ENCODE data around the gene CALCOCO1.
"Not testable (repeated sequence)": the region's sequence is repeated elsewhere in the genome, so short reads cannot be mapped to it uniquely, and the experiment has no call there.

CALCOCO1 gene

GRCh38 chr12:53696285-53696654 lies 31.0 kb downstream of the CALCOCO1 start:
- peak; percentile 92 for DNase-seq

GRCh38 chr12:53695152-53696145 lies 31.8 kb downstream of the CALCOCO1 start:
- peak; percentile 49 to 50 for DNase-seq

GRCh38 chr12:53694756-53695151 lies 32.5 kb downstream of the CALCOCO1 start:
- no peak for DNase-seq

DNA sequence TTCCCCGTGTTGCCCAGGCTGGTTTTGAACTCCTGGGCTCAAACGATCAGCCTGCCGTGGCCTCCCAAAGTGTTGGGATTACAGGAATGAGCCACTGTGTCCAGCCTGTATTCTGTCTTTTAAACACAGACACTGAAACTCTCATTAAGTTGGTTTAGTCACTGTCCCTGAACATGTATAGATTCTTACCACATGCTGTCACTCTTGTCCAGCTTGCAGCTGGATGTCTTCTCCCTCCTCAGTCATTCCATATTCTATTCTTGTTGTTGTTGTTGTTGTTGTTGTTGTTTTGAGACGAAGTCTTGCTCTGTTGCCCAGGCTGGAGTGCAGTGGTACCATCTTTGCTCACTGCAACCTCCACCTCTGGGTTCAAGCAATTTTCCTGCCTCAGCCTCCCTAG lies 39.1 kb downstream of the CALCOCO1 start:
- DNase-seq, result no peak

DNA sequence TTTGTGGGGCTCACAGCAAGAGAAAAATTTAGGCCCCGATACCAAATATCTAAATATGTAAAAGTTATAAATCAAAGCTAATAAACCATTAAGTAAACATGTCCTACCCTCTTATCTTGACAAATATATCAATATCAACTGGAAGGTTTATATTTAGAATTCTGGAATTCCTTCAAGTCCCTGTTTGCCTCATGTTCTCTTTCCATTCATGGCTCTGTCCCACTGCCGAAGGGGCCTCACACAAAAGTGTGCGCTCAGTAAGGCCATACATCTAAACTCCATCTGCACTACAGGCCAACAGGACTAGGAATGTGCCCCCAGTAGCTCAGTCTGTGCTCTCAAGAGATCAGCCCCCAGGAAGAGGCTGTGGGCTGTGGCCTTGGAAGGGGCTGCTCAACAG lies 40.8 kb downstream of the CALCOCO1 start:
- DNase-seq, result no peak

DNA sequence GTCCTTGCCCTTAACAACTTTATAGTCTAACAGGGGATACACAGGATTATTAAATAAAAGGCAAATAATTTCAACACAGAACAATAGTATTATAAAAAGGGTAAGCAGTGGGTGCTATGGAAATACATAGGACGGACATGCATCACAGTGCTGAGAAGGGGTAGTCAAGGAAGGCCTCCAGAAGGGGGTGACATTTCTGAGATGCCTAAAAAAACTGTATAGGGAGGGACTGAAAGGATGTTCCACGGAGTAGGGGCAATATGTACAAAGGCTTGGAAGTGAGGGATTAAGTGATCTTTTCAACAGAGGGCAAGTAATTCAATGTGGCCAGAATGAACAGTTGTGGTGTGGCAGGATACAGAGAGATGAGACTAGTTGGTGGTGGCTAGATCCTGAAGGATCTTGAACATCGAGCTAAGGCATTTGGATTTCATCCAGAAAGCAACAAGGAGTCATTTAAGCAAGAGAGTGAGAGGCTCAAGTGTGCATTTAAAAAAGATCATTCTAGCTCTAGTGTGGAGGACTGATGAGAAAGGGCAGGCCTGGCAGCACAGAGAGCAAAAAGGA lies 42.5 kb downstream of the CALCOCO1 start:
- DNase-seq, result no peak

DNA sequence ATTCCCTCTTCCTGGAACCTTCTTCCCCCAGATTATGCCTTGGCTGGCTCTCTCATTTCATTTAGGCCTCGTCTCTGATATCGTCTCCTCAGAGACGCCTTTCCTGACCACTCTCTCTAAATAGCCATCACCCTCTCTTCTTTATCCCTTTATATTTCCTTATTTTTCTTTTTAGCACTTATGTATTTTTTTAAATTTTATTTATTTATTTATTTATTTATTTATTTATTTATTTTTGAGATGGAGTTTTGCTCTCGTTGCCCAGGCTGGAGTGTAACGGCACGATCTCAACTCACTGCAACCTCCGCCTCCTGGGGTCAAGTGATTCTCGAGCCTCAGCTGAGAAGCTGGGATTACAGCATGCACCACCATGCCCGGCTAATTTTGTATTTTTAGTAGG lies 43.3 kb downstream of the CALCOCO1 start:
- DNase-seq, result no peak

- DNase-seq, result no peak
These were observed 43.8 kb downstream of the CALCOCO1 start for GRCh38 chr12:53683494-53683893.

GRCh38 chr12:53680061-53680460 lies 47.2 kb downstream of the CALCOCO1 start:
- not testable (repeated sequence) for DNase-seq

DNA sequence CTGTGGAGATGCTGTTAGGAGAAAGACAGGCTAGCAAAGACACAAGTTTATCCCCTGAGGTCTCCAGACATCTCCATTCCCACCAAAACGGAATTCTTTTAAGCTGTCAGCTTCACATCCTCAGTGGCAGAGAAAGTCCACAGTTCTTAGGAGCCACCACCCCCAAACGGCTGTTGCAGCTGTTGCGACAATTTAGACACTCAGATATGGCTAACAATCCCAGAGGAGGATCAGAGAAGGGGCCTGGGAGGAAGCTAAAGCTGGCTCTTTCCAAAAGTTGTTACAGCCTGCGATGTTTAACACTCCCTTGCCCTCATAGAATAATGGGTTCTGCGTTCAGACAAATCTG lies 49.5 kb downstream of the CALCOCO1 start:
- no peak for DNase-seq

DNA sequence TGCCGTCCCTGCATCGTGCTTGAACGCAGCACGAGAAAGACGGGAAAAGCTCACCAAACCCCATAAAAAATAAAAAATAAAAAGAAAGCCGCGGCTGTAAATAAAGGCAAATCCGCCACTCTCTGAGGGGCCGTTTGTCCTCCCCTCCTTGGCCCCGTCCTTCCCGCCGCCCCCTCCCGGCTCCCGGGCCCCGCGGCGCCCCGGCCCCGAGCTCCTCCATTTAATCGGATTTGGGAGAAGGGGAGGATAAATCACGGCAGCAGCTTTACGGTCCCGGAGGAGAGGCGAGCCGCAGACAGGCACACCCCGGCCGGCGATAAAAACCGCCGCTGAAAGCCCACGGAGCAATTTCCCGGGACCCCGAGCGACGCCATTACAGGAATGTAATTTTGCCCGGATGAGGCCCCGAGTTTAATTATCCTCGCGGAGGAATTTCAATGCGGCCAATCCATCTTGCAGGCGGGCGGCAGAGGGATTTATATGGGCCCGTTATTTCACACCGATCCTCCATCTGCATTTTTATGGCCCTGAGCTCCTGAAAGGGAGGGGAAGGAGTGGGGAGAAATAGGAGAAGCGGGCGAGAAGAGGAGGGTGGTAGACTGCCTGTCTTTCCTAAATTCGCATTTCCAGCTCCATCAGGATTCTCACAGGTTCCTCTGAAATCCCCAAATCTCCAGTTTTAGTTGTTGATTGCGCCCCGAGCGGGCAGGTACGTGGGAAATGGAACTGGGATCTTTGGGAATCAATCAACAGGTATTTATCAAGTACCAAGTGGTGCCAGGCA lies 50.0 kb downstream of the CALCOCO1 start:
- peak; percentile 17 to 46 for DNase-seq

- peak in 1 of 2 experiments; percentile 46 for DNase-seq
These were observed 50.6 kb downstream of the CALCOCO1 start for GRCh38 chr12:53676656-53677015.

DNA sequence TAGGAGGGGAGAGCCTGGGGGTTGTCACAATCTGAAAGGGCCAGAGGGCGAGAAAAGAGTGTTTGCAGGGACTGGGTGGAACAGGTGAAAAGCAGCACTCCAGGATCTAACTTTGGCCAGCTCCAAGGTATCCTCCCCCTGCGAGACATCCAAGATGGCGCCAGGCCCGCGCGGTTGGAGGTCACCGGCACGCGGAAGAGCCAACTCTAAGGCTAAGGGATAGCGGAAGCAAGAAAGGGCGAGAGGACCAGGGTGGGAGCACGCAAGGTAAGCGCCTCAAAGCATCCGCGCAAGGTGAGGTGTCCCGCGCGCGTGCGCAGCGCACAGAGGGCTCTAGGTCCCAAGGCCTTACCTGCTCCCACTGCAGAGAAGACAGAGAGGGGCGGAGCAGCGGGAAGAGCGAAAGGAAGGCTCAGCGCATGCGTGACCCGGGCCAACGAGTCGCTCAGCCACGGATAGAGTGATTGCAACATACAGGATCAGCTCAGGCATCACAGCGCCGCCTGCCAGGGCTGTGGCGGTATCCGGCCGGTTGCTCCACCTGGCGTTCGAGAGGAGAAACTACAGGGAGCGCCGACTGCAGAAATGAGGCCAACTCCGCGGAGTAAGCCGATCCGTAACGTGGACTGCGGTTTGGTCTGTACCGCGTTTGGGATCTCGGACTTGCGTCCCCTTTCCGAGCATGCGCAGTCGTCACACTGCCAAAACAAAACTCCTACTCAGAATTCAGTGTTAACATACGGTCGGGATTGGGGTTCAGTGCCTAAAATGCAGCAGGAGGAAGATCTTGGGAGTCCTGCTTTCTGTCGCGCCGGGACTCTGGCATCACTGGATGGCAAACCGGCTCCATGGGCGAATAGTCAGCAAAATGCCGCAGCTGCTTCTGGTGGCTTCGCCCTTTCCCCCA lies 51.3 kb downstream of the CALCOCO1 start, which contains the start of gene ATP5MC2:
TSS of gene ATP5MC2 (minus strand) at position 383 of the 907 bp plus-strand sequence. CDS start 3,469 bp downstream, outside the sequence.
- DNase-seq, result peak; percentile 96 to 98

DNA sequence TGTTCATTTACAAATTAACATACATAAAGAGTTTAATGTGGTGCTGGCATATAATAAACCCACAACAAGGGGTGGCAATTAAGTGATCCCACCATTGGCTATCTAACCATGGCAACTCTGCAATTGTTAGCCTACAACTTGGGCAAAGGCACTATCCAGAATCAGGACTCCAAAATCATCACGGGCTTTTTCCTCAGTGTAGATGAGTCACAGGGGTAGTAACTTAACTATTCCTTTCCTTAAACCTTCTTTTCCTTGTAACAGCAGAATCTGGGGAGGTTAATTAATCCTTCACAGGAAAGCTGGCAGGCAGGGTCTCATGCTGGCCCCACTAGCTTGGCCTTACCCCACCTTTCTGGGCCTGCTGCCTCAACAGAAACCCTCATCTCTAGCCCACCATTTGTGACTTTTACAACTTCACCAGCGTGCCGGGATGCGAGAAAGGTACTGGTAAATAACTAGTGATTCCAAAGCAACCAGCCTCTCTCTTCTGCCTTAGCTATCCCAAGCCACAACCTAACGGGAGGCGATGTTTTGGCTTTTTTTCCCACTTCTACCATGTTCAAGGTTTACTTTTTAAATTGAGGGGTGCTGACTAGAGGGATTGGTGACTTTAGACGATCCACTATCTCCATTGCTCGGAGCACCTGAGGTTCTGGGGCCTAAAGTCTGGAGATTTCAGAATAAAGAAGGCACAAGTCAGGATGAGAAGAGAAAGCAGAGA lies 52.1 kb downstream of the CALCOCO1 start:
- DNase-seq, result no peak

DNA sequence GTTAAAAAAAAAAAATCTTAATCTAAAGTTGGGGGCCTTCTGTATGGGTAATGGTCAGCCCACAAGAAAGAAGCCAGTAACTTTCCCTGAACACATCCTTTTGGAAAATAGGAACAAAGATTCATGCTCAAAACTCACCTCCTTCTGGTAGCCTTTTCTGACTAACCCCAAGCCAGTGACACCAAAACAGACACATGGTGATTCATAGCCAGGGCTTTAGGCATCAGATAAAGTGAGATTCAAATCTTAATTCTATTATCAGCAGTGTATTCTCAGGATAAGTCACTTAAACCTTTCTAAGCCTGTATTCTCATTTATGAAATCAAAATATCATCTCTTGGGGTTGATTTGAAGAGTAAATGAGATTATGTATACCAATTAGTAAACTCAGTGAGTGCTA lies 56.3 kb downstream of the CALCOCO1 start:
- DNase-seq, result no peak

DNA sequence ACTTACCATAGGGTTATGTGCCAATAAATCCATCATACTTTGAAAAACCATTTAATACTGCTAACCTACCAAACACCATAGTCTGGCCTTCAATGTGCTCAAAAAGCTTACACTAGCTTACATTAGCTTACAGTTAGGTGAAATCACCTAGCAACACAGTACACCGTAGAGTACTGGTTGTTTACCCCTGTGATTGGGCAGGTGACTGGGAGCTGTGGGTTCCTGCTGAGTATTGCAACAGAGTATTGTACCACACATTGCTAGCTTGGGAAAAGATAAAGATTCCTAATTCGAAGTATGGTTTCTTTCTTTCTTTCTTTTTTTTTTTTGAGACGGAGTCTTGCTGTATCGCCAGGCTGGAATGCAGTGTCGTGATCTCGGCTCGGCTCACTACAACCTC lies 56.9 kb downstream of the CALCOCO1 start:
- no peak for DNase-seq

GRCh38 chr12:53667080-53667479 lies 60.2 kb downstream of the CALCOCO1 start:
- DNase-seq, result no peak

DNA sequence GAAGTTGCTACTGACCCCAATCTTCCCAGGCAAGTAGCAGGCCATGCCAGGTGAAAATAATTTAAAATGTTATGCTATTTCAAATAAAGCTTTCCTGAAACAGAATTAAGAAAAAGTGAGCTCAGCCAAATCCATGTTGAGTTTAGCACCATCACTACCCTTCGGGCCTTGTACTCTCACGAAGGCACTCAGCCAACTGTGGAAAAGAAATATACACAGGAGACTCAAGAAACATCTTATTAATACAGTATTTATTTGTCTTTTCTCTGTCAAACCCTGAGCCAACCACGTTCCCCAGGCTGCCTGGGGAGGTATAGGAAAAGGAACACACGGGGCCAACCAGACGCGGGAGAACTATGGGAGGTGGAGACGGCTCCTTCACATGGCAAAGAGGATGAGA lies 62.3 kb downstream of the CALCOCO1 start:
- no peak for DNase-seq

DNA sequence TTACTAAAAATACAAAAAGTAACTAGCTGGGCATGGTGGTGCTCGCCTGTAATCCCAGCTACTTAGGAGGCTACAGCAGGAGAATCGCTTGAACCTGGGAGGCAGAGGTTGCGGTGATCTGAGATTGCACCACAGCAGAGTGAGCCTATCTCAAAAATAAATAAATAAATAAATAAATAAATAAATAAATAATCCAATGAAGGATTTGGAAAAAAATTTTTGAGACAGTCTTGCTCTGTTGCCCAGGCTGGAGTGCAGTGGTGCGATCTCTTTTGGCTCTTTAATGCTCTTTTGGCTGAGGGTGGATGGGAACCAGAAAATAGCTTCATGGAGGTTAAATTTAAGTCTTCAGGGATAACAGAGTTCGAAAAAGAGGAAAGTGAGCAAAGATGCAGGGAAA lies 63.1 kb downstream of the CALCOCO1 start:
- DNase-seq, result no peak

DNA sequence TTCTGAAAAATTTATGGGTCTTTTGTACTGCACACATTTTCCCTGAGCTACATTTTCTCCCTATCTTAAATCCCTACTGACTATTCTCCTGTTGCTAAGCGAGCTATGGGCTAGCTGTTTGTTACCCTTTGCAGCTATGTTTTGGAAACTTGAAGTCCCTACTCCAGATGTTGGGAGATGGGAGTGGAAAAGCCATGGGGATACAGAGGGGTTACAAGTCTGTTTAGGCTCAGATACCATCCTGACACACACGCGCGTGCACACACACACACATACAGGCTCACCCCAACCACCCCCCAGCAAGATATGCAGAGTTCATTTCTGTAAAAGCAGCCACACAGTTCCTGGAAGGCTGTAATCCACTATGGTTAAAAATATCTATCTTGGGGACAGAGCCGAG lies 67.2 kb downstream of the CALCOCO1 start:
- no peak for DNase-seq

GRCh38 chr12:53659571-53659981 lies 67.7 kb downstream of the CALCOCO1 start:
- no peak for DNase-seq

Data from NCI-H1930 (cell line).